ENCODE data around the gene KLHL35.

DNA sequence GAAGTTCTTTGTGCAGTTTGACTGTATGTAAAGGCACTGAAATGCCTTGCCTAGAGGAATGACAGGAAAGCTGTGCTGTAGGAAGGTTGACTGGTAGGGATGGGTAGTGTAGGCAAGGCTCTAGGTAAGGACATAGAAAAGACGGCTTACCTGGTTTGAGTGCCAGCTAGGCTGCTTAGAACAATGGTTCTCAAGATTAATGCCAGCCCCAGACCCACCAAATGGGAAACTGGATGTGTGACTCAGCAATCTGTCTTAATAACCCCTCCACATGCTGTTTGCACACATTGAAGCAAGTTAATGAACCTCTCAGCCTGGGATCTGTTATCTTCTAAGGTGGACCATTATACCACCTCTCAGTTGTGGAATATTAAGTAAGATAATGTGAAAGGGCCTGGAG is 30.0 kb downstream of the KLHL35 start:
- no peak for TF ChIP-seq CTCF (IDR thresholded peaks at IDR 0.05)
- no peak for TF ChIP-seq POLR2A (IDR thresholded peaks at IDR 0.05)
- no peak for TF ChIP-seq POLR2AphosphoS5 (IDR thresholded peaks at IDR 0.05)
